GM06990 (cell line): Measurements from ENCODE around the gene CYP2C9.
"Not testable (repeated sequence)": the region's sequence is repeated elsewhere in the genome, so short reads cannot be mapped to it uniquely, and the experiment has no call there.

Source experiments
- DNase-seq: peaks from one replicate; pipeline ENCODE4 v3.0.0-alpha.2; 2011; ENCODE audit not compliant: insufficient read length; ENCODE audit errors: extremely low read depth
- H3K27me3 ChIP-seq: replicated peaks from 2 replicates; pipeline ENCODE4 v1.6.0; 2011; ENCODE audit warnings: low read length; ENCODE audit not compliant: control insufficient read depth, insufficient read depth
- H3K36me3 ChIP-seq: 2 replicates; pipeline ENCODE4 v1.5.1; 2011; ENCODE audit warnings: low read length; ENCODE audit not compliant: control insufficient read depth, insufficient read depth
- H3K4me3 ChIP-seq: replicated peaks from 2 replicates; pipeline ENCODE4 v1.5.1; 2011; ENCODE audit warnings: low read depth, mild to moderate bottlenecking, control low read depth, low read length
- TF ChIP-seq, protein P1 (sequence below): IDR thresholded peaks from 2 replicates; pipeline ENCODE4 v1.5.1; 2011; ENCODE audit warnings: low read length, control low read depth, mild to moderate bottlenecking, inconsistent platforms; ENCODE audit not compliant: insufficient read depth, poor library complexity, severe bottlenecking

The CYP2C9 gene

DNA sequence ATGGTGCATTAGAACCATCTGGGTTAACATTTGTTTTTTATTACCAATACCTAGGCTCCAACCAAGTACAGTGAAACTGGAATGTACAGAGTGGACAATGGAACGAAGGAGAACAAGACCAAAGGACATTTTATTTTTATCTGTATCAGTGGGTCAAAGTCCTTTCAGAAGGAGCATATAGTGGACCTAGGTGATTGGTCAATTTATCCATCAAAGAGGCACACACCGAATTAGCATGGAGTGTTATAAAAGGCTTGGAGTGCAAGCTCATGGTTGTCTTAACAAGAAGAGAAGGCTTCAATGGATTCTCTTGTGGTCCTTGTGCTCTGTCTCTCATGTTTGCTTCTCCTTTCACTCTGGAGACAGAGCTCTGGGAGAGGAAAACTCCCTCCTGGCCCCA, at the start of gene CYP2C9:
CYP2C9 (plus strand) TSS at position 276 of the 400 bp plus-strand sequence; CDS start at position 301, 25 bp downstream.
- Histone ChIP-seq H3K36me3 (no peaks in the 10 kb centered on the region), H3K27me3 (no peaks in the 10 kb centered on the region), H3K4me3 (no peak within 1 kb of the TSS)
- no peak for DNase-seq
- TF ChIP-seq, protein P1, sequence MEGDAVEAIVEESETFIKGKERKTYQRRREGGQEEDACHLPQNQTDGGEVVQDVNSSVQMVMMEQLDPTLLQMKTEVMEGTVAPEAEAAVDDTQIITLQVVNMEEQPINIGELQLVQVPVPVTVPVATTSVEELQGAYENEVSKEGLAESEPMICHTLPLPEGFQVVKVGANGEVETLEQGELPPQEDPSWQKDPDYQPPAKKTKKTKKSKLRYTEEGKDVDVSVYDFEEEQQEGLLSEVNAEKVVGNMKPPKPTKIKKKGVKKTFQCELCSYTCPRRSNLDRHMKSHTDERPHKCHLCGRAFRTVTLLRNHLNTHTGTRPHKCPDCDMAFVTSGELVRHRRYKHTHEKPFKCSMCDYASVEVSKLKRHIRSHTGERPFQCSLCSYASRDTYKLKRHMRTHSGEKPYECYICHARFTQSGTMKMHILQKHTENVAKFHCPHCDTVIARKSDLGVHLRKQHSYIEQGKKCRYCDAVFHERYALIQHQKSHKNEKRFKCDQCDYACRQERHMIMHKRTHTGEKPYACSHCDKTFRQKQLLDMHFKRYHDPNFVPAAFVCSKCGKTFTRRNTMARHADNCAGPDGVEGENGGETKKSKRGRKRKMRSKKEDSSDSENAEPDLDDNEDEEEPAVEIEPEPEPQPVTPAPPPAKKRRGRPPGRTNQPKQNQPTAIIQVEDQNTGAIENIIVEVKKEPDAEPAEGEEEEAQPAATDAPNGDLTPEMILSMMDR: no peak

DNA sequence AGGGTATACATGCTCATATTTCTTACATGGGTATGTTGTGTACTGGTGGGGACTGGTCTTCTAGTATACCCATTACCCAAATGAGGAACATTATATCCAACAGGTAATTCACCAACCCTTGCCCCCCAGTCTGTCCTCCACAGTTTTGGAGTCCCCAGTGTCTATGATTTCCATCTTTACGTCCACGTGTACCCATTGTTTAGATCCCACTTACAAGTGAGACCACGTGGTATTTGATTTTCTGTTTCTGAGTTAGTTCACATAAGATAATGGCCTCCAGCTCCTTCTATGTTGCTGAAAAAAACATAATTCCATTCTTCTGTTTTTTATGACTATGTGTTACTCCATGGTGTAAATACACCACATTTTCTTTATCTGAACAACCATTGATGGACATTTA, 49.3 kb upstream of the CYP2C9 start:
- no peak overlapping the region for H3K4me3 ChIP-seq
- H3K27me3 ChIP-seq: no peaks in the 10 kb centered on the region
- no peak for DNase-seq
- no peaks in the 10 kb centered on the region for H3K36me3 ChIP-seq
- TF ChIP-seq, protein P1: no peak

DNA sequence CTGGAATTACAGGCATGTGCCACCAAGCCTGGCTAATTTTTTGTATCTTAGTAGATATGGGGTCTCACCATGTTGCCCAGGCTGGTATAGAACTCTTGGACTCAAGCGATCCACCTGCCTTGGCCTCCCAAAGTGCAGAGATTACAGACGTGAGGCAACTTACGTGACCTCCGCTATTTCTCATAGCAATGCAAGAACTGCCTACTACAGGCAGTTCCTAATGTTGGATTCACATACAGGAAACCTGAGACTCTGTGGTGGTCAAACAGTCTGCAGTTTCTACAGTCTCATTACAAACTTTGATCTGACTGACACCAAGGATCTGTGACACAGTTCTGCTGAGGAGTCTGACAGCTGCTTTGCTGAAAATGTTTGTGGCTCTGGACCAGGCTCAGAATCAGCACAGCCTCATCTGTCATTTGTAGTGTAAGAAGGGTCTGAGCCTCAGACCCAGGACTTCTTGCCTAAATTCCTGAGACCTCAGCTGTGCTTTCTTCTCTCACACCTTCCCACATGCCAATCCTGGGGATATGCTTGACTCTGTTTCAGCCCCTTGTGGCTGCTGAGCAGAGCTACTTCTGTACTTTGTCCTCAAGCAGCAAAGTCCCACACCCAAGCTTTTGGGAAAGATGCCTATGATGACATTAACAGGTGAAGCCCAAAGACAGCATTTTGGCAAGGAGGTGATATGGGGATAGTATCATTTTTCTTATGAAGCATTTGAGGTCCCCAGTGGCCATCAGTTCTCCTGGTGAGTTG, 48.0 kb upstream of the CYP2C9 start:
- H3K36me3 ChIP-seq: no peaks in the 10 kb centered on the region
- no peak overlapping the region for H3K4me3 ChIP-seq
- H3K27me3 ChIP-seq: no peaks in the 10 kb centered on the region
- TF ChIP-seq, protein P1: no peak
- no peak for DNase-seq

DNA sequence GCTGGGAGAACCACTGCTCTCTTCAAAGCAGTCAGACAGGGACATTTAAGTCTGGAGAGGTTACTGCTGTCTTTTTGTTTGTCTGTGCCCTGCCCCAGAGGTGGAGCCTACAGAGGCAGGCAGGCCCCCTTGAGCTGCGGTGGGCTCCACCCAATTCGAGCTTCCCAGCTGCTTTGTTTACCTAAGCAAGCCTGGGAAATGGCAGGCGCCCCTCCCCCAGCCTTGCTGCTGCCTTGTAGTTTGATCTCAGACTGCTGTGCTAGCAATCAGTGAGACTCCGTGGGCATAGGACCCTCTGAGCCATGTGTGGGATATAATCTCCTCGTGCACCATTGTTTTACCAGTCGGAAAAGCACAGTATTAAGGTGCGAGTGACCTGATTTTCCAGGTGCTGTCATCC, 40.0 kb upstream of the CYP2C9 start:
- not testable (repeated sequence) for H3K36me3 ChIP-seq, H3K27me3 ChIP-seq, DNase-seq, H3K4me3 ChIP-seq

DNA sequence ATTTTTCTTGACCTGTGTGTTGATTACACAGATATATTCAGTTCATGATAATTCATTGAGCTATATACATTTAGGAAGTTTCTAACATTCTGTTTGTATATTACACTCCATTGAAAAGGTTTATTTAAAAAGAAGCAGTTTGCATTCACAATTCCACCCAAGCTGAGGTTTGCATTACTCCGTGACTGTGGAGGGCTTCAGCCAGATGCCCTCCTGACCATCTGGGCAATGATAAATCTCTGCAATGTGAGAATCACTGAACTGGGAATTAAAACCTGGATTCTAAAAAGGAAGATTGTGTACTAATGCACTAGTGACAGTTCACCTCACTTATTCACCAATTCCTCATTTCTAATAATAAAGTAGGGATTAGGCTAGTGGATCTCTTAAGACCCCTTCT, 36.4 kb upstream of the CYP2C9 start:
- TF ChIP-seq, protein P1: no peak
- Histone ChIP-seq H3K36me3 (no peaks in the 10 kb centered on the region), H3K27me3 (no peaks in the 10 kb centered on the region), H3K4me3 (no peak overlapping the region)
- no peak for DNase-seq

DNA sequence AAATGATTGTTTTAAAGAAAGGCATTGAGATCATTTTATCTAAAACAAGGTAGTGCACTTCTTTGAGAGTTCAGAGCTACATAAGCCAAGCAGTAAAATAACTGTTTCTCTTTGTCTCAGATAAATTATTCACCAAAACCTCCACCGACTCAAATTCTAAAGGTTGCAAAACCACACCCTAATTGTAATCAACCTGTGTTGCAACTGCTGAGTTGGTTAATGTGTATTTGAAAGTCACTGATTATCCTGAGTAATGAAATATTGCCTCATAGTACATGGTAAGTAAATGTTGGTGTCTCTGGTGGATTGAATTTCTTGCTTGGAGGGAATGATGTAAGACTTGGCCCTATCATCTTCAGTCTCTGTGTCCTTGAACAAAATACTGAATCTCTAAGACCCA, 35.9 kb upstream of the CYP2C9 start:
- H3K4me3 ChIP-seq: no peak overlapping the region
- no peak for DNase-seq
- no peaks in the 10 kb centered on the region for H3K27me3 ChIP-seq
- H3K36me3 ChIP-seq: no peaks in the 10 kb centered on the region
- TF ChIP-seq, protein P1: no peak

DNA sequence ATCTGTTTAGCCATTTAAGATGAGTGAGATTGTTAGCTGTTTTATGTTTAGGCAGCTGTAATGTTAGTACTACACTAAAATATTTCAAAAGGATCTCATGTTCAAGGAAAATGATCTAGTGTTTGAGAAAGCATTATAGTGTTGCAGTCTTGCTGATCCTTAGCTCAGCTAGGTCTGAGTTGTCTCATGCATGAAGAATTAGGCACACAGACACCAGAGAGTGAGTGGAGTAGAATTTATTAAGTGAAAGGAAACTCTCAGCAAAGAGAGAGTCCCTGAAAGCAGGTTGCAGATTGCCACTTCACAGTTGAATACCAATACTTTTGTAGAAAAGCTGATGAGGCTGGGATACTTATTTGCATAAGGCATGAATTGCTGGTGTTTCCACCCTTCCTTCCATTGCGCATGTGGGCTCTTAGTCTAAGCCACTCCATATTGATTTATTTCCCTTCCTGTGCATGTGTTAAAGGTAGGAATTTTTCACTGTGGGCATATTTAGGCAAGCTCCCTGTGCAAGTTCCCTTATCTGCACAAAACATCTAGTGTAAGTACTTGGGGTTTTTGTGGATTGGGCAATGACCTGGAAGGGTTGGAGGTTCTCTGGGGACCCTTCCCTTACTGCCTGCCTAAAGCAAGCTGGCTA, 33.8 kb upstream of the CYP2C9 start:
- H3K4me3 ChIP-seq, H3K27me3 ChIP-seq, H3K36me3 ChIP-seq, DNase-seq: not testable (repeated sequence)
